DMS 273 treated with DMSO at 0.1 percent for 48 hours (cell line): ENCODE measurements around the gene APLN.

Experiments
- DNase-seq: peaks from one replicate; lab custom pipeline; 2025; lab: John Stamatoyannopoulos, UW

The APLN gene, protein sequence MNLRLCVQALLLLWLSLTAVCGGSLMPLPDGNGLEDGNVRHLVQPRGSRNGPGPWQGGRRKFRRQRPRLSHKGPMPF

DNA sequence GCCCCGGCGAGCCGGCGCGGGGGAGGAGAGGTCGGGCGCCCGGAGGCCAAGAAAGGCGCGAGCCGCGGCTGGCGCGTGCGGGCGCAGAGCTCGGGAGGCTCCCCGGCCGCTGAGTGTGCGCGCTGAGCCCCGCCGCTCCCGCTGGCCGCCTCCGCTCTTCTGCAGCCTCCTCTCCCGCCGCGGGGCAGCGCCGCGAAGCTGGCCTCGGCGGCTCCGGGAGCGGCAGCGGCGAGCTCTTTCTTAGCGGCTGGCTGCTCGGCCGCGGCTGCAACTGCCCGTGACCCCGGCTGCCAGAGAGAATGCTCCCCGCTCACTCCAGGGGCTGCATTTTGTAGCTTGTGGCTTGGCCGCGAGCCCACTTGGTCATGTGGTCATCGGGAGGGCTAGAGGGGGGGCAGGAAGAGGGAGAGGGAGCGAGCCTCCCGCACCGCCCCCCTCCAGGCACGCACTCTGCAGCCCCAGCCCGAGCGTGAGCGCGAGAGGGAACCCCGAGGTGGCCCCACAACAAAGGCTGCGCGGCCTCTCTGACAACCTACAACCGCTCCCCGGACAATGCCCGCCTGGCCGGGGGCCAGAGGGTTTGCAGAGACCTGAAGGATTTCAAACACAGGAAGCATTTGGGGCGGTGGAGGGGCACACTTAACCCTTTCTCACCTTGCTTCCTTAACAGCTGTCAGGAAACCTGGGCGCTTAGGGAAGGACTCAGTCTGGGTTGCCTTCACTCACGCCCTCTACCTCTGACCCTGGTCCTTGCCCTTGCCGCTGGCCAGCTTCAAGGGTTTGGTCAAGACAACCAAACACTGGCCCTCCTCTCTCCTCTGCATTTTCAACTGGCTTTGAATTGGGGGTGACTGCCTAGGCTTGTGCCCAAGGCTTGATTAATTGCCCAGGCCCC is at the start of gene APLN:
Gene APLN, minus strand, starts transcription at position 305 of the 895 bp plus-strand sequence. CDS start 326 bp downstream, outside the sequence.
- DNase-seq, result no peak

DNA sequence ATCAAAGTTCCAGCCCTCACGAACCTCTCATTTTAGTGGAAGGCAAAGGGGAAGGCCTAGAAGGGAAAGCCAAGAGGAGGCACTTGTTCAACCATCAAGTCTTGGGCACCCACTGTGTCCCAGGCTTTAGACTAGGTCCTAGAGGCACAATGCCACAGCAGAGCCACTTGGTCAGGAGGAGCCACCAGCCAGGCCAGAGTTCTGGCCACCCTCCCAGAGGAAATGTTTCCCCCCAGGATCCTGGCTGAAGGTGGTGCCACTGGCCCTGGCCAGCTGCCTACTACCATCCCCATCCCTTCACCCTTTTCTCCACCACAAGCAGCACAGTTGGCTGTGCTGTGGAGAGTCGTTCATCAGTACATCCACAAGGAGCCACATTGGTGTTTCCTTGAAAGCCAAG is 49.7 kb upstream of the APLN start:
- DNase-seq, result no peak

DNA sequence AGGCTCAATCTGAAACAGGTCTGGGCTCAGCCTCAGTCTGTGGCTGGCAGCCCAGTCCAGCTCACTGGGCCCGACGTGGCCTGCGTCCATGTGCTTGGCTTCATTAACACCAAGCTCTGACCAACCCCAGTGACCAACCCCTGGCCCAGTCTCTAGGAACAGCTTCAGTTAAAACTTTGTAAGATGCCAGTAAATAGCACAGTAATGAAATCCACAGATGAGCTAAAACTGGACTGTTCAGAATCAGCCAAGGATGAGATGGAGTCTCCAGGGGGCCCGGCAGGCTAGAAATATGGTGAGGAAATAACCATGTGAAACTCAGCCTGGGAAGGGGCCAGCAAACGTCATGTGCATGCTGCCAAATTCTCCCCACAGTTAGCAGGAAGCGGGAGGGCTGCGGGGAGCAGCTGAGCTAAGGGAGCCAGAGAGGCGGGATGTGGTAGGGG is 46.9 kb upstream of the APLN start:
- DNase-seq, result no peak

DNA sequence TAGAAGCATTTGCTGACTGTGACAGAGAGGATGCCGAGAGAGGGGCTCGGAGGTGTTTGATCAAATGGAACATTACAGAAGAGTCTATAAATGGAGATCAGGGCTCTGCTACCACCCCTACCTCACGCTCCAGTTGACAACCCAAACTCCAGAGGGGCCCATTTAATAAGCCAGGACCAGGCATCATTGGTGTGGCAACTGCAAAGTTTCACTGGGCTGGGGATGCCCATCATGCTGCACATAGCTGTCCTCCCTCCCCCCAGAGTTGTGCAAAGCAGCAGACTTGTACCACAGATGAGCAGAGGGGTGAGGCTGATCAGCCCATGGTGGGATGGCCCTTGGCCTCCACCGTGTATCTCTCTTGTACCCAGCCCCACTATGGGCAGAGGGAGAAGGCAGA is 45.8 kb upstream of the APLN start:
- no peak for DNase-seq

DNA sequence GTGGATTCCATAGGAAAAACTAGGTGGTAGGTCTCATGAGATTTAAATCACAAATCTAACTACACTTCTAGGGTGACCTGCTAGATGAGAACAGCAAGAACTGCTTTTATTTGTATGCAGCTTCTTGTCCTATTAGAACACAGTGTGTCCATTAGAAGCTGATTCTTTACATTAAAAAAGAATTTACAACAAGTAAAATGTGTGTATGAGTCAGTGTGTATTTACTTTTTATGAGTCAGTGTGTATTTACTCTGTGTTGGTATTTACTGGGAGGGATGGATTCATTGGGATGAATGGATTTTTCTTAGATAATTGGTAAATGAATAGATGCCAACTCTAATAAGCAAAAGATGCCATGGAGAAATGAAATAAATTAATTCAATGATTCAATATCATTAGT is 43.4 kb upstream of the APLN start:
- no peak for DNase-seq

DNA sequence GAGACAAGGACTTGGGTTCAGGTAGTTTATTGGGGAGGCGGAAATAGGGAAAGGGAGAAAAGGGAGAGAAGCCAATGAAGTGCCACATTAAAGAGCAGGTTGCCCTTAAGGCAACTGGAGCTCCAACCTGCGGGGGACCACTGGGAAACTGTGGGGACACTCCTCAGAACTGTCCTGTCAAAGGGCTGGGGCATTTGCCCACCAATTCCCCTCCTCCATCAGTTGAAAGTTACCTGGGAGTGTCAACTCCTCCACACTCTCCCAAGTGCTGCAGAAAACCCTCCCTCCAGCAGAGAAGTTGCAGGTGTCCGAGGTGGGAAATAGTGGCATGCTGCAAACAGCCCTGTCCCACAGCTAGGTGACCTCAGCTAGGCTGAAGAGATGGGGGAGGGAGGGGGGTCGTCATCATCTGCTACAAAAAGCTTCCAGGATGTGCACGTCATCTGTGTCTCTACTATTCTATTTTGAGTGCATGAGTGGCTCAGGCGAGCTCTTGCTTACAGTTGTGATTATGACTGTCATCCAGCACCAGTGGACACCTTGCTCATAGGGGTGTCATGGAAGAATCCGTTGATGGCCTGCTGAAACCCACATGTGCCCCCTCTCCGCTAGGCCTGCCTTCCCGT is 42.6 kb upstream of the APLN start:
- DNase-seq, result no peak

DNA sequence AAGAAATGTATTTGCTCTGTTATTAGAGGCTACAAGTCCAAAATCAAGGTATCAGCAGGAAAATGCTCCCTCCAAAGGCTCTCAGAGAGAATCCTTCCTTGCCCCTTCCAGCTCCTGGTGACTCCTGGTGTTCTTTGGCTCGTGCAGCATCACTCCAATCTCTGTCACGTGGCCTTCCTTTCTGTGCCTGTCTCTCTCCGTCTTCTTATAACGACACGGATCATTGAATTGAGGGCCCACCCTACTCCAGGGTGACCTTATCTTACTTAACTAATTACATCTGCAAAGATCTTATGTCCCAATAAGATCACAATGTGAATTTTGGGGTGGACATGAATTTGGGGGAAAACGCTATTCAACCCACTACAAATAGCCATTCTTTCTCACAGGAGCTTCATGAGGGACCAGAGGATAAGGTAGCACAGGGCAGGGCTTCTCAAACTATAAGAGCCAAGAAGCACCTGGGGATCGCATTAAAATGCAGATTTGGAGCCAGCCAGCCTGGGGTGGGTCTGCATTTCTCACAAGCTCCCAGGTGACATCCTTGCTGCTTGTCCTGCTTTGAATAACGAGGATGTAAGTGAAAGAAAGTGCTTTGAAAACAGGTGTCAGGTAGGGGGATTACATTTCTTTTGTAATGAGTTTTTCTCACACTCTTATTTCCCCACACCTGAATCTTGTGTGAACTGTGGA is 41.9 kb upstream of the APLN start:
- DNase-seq, result no peak

DNA sequence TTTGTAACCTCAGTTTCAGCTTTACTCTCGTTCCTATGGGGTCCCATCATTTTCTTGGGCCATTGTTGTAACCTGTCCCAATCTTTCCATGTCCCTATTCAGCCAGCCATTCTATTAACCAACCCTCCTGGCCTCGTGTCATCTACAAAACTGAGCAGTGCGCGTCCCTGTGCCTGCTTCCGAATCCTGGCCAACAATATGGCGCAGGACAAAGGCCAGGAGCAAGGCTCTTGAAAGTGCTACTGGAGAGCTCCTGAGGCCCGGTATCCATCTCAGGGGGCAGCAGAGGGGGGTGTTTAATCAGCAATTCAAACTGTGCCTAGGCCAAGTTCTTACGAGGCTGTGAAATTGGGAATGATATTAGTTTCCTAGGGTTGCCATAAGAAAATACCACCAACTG is 41.2 kb upstream of the APLN start:
- DNase-seq, result no peak

DNA sequence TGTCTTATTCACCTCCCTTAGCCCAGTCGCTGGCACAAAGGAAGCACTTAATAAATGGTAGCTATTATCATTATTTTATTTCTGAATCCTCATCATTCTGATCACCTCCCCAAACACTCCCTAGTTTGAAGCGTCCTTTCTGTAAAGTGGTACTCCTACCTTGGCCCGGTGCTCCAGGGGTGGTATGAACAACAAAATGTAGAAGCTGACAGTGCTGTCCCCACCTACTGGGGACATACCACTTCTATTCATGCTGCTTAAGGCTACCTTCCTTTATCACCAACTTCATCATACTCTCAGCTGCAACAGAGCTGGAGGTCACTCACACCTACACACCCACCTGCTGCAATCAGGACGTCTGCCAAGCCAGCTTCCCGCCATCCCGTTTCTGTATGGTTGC is 40.8 kb upstream of the APLN start:
- no peak for DNase-seq

DNA sequence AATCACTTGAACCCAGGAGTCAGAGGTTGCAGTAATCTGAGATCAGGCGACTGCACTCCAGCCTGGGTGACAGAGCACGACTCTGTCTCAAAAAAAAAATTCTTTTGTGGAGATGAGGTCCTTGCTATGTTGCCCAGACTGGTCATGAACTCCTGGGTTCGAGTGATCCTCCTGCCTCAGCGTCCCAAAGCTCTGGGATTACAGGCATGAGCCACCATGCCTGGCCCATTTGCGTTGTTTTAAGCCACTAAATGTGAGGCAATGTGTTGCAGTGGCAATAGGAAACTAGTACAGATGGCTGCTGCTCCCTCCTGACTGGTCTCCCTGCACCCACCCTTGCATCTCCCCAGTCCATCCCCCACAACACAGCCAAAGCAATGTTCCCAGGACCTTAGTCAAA is 40.0 kb upstream of the APLN start:
- DNase-seq, result no peak

DNA sequence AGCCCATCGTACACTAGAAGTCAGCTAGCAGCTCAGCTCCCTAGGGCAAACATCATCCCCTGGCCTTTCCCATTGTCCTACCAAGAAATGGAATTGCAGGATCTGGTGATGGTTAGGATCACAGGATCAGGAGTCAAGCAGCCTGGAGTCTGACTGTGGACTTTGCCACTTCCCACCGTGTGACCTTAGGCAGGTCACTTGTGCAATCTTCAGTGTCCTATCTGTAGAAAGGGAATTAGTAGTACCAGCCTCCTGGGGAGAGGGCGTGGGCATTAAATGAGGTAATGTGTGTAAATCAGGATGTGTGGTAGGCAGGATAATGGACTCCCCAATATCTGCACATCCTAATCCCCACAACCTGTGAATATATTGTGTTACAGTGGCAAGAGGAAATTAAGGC is 38.6 kb upstream of the APLN start:
- DNase-seq, result no peak

DNA sequence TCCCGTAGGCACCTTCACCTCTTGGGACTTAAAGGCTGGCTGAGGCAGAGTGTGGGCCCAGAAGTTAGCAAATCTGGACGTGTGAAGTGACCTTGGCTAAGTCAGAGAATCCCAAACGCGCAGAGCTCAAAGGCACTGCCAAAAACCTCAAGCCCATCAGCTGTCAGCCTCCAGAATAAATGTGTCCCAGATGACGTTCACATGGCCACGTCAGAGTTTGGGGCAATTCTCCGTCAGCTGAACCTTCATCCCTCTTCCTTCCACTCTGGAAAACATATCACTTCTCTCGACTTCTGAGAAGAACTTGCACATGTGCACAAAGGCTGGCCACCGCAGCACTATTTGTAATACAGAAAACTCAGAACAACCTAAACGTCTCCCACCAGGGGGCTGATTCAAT is 35.7 kb upstream of the APLN start:
- no peak for DNase-seq

DNA sequence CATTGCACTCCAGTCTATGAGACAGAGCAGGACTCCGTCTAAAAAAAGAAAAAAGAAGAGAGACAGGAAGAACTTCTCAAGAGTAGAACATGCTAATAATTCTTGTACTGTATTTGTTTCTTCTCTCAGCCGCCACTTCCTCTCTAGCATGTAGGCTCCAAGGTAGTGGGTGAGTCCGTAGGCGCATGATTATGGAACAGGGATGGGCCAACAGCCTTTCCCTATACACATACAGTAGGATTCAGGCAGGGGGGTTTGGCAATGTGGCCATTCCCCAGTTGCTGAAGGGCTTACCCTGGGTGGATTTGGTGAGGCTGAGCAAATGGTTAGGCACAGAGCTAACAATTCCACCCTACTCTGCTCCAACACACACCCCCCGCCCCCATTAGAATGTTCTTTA is 35.0 kb upstream of the APLN start:
- no peak for DNase-seq

DNA sequence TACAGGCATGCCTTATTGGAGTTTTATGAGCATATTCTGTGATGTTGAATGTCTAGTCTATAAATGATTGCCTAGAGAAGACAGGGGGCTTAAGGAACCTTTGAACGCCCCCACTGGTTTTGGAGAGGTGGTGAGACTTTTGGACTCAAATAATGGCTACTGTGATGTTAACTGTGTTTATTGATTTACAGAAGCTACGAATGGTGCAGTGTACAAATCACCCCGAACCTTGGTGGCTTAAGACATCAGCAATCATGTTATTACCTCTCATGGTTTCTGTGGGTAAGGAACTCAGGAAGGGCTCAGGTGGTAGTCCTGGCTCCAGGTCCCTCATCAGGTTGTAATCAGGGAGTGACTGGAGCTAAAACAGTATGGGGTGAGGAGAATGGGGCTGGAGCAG is 33.3 kb upstream of the APLN start:
- no peak for DNase-seq

DNA sequence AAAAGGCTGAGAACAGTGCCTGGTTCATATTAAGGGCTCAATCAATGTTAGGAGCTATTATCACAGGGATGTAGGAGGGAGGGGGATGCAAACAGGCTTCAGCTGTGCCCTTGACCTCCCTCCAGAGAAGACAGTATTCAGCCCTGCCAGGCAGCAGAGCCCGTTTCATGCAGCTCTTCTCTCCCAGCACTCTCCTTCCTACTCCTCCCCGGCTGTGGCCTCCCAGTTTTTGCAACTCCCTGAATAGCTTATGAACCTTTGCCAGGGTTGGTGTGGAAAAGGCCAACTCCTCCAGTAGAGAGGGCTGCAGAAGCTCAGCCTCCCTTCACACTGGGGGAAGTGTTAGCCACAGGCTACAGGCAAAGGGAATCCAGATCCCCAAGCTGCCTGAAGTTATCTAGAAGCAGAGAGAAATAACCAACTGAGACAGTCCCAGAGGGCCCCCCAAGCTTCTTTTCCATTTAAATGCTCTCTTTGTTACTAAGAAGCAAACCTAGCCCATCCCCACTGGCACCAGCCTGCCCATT is 31.7 kb upstream of the APLN start:
- no peak for DNase-seq

DNA sequence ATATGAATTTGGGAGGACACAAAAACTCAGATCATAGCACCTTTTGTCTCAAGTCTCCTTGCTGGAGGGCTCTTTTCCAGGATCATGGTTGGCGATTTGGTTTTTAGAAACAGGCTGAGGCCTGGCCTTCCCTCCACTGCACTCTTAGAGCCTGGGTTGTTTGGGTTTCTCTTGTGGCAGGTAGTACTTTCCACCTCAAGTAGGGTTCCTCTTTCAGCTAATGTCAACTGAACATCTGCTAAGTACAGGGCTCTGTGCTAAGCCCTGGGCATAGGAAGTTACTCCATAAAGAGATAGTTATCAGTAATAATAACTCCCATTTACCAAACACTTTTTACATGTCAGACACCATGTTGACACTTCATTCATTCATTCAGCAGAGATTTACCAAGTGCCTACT is 28.2 kb upstream of the APLN start:
- no peak for DNase-seq

DNA sequence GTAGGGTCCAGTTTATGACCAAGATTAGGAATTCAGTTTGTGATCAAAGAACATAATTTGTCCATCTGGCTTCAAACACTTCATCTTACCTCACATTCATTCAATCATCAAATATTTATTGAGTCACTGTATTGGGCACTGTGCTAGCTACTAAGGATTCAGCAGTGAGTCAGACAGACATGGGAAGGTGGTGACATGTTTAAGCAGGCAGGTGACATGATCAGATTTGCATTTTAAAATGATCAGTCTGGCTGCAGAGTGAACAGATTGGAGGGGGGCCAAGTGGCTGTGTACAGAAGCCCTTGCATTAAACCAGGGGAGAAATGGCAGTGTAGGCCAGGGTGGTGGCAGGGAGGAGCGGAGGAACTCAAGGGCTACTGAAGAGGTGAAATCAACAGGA is 25.1 kb upstream of the APLN start:
- DNase-seq, result no peak

DNA sequence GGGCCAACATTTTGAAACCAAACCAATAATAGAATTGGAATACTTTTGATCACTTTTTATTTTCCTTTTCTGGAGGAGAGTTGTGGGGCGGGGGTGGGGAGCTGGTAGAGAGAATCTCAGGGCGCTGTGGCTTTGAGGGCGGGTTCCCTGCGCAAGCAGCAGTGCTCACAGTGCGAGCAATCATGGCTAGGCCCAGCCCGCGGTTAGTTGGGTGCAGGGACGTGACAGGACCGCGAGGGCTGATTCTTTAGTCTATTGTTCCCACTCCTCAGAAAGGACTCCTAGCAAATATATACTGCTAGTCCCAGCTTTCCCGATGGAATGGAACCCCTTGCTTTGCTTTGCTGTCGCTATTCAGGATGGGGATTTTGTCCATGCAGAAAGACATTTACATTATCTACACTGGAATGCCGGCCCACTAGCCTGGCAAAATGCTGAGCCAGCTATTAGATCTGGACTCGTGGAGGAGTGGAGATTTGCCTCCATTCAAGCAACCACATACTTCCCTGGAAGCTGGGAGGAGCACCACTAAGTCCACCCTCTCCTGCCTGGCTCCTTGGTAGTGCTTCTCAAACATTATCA is 23.9 kb upstream of the APLN start:
- no peak for DNase-seq

DNA sequence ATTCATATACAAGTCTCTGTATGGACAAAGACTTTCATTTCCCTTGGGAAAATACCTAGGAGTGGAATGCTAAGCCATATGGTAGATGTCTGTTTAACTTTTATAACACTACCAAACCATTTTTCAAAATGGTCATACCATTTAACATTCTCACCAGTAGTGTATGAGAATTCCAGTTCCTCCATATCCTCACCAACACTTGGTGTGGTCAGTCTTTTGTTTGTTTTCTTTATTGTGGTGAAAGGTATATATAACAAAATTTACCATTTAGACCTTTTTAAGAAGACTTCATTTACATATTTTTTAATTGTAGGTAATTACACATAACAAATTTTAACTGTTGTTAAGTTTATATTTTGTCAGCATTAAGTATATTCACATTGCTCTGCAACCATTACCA is 12.7 kb upstream of the APLN start:
- no peak for DNase-seq

DNA sequence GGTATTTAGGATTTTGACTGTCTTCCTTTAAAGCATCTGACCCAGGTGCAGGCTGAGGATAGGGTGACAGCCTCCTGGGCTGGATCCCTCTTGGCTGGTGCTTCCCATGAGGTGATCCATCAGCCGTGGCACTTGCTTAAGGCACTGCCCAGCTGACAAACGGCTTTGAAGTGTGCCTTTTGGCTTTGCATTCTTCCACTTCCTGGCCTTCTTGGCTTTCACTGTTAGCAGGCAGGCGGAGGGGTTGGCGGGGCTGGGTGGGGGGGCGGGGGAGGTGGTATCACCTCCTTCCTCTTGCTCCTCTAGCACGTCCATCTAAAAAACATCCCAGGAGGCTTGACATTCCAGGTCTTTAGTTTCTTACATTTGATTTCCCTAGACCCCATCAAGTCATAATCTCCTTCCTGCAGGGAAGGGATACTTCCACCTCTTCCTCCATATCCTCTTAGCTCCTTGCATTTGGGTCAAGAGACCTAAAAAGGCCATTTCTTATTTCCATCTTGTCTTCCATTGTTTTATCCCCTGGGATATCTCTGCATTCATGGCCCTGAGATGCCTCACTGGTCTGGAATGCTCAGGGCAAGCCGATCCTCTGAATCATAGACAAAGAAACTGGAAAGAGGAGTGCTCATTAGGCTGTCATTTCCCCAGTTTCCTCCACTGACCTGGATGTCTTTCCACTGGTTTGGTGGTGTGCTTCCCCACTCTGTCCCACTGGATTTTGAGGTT is 11.3 kb upstream of the APLN start:
- no peak for DNase-seq

DNA sequence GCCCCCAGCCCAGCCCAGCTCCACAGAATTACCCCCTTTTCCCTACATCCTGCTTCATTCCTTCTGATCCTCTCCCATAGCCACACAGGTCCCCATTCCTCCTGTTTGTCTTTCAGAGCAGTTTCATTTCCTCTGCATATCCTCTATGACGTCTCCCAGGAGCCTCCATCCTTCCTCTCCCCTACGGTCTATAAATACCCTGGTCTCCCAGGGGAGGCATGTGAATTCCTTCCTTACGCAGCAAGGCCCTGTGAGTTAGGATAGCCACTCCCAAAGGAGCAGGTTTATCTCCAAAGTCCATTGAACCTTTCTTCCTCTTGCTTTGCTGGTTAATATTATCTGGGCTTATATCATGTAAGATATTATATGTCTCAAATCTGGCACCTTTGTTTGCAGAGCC is 8.4 kb upstream of the APLN start:
- DNase-seq, result no peak

DNA sequence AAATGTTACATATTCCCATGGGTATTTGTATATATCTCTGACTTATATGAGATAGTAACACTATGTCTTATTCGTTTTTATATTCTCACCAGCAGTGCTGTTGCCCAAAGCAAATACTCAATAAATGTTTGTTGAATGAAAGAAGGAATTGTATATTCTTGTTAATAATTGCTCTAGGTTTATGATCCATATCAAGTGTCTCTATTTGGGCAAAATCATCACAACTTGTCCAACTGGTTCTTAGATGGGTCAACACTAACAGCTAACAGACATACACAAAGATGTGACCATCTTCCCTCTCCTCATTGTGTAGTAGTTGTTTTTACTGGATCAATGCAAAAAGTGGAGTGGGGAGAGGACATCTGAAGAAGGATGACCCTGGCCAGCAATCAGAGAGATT is 6.6 kb upstream of the APLN start:
- no peak for DNase-seq
